ENCODE measurements around the gene EPS15.
"Not testable (repeated sequence)": the region's sequence is repeated elsewhere in the genome, so short reads cannot be mapped to it uniquely, and the experiment has no call there.

EPS15 gene

DNA sequence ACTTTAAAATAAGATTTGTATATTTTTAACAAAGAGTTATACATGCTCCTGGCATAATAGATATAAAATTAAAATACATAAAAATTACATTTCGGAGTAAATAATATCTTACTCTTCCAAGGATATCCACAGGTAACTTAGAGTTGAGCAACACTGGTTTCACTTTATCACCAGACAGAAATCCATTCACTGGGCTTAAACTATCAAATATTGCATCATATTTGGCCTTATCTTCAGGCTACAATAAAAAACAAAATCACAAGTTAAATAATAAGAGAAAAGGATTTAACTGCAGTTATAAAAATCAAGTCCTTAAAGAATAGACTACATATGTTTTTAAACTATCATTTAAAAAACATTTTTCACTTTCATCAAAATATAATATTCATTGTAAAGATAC is 55.5 kb downstream of the EPS15 start:
- no peak for DNase-seq

DNA sequence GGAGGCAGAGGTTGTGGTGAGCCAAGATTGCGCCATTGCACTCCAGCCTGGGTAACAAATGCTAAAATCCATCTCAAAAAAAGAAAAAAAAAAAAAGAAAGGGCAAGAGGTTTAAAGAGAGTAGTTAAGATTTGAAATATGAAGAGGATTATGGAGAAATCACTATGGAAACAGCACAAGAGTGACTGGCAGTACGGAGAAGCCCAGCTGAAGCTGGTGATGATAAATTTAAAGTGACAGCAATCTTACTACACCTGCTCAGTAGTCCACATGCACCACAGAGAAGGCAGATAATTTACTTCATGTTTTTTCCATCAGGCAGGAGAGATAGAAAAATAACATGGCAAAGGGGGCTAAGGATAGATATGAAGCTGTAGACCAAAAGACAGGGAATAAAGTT is 56.8 kb downstream of the EPS15 start:
- not testable (repeated sequence) for DNase-seq

GRCh38 chr1:51454554-51454953 is 64.5 kb downstream of the EPS15 start:
- DNase-seq = no peak

DNA sequence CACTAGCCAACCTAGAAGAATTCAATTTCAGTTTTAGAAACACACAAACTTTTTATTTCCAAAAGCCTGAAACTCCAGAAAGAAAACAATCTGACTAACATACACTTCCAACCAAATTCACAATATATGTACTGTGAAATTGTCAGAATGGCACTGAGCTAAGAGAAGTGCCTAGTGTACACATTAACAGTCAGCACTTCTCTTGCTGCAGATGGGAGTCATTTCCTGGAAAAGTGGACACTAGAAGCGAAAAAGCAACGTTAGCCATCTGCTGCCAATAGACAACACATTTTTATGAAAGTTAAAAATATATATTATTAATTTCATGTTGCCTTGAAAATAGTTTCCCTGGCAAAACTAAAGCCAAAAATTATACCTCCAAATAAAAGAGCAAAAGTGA is 66.1 kb downstream of the EPS15 start:
- DNase-seq = no peak

DNA sequence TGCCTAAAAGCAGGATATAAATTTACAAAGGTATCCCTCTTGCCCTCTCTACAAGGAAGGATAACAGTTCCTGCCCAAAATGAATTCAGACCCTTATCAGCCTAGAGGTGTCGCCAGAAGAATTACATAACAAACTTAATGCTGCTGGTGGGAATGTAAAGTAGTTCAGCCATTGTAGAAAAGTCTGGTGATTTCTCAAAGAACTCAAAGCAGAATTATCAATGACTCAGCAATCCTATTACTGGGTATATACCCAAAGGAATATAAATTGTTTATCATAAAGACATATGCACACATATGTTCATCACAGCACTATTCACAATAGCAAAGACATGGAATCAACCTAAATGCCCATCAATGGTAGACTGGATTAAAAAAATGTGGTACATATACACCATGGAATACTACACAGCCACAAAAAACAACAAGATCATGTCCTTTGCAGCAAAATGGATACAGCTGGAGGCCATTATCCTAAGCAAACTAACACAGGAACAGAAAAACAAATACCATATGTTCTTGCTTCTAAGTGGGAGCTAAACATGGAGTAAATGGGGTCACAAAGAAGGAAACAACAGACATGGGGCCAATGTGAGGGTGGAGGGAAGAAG is 70.1 kb downstream of the EPS15 start:
- DNase-seq = not testable (repeated sequence)

GRCh38 chr1:51445351-51446090 is 73.5 kb downstream of the EPS15 start:
- no peak for DNase-seq

DNA sequence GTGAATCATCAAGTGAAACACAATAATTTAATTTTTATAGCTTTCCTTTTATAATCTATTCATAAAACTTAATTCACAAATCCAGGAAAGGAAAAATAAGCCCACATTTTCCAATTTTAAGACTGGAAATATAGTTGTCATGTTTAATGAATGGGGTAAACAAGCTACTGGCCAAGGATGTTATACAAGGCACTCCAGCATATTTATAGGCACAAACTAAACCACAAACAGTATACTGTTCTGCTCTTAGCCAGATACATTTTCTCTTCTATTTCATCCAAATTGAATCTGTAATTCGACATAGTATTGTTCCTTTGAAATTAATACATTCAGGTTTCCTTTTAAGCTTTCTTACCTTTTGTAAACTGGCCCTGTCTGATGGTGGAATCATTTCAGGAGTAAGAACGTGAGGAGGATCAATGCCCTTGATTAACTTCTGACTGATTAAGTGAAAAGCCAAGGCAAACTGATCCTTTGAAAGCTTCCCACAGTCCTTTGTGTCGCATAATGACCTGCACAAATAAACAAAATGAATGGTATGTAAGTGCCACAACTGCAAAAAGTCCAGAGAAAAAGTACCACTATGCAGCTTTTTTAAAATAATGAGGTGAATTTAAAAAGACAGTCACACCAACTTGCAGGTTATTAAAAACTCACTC is 74.4 kb downstream of the EPS15 start:
- no peak for DNase-seq

- DNase-seq = no peak
Observed at GRCh38 chr1:51444096-51444495, 75.0 kb downstream of the EPS15 start.

GRCh38 chr1:51443555-51443954 is 75.5 kb downstream of the EPS15 start:
- no peak for DNase-seq

DNA sequence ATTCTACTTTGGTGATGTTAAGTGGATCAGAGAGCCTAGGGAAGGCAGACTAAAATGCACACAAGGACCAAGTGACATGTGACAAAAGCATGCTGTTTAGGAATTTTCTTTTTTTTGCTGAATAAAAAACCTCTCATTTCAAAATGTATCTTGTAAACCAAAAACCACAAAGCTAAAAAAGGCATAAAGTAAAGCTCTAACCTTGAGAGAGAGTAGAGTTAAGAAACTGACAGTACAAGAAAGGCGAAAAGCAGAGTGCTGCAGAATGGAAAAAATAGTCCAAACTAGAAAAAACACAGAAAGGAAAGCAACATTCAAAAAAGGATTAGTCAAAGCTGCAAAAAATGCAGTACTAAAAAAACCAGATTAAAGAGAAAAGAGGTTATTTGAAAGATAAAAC is 76.5 kb downstream of the EPS15 start:
- no peak for DNase-seq

GRCh38 chr1:51442198-51442597 is 76.9 kb downstream of the EPS15 start:
- no peak for DNase-seq

DNA sequence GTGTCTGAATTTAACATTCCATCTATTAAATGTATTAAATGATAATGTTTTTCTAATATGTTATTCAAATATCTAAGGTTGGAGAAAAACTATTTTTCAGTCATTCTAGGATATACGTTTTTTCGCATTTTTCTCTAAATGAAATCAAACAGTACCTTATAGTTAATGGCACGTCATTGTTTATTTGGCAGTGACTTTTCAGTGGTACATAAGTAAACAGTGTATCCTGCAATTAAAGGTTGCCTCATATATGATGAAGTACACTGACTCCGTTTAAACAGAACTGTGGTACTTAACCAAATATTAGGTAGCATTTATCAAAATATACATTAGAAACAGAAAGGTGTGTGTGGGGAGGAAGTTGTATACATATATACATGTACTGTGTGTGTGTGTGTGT is 79.2 kb downstream of the EPS15 start:
- DNase-seq = no peak

DNA sequence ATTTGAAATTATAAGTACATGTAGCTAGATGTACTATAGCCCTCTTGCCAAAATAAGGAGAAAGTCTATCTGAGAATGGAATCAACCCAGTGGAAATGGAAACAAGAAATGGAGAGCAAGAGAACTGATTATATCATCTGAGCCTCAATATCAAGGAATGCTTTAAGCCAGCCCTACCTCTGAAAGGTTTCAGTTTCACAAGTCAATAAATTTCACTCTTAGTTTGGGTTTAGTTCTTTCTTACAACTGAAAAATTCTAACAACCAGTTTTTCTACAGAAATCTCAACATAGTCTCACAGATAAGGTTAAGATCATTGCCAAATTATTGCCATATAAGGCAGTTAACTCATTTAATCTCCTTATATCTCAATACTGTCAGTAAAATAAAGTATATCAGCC is 80.0 kb downstream of the EPS15 start:
- DNase-seq = no peak

- not testable (repeated sequence) for DNase-seq
Observed at GRCh38 chr1:51437391-51437790, 81.7 kb downstream of the EPS15 start.

DNA sequence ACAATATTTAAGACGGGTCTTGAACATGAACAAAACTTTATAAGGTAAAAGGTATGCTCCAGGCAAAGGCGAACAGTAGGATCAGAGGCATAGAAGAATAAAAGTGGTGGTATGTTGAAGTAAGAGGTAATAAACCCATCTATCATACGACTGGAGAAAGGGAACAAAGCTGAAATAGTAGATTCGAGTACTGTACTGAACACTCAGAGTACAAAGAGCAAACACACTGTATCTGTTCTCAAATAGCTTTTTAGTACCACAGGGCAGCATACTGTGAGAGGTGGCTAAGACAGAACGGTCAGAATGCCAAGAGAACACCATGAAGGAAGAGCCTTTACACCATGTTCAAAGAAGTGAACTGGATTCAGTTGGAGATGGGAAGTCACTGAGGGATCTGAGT is 83.2 kb downstream of the EPS15 start:
- no peak for DNase-seq

DNA sequence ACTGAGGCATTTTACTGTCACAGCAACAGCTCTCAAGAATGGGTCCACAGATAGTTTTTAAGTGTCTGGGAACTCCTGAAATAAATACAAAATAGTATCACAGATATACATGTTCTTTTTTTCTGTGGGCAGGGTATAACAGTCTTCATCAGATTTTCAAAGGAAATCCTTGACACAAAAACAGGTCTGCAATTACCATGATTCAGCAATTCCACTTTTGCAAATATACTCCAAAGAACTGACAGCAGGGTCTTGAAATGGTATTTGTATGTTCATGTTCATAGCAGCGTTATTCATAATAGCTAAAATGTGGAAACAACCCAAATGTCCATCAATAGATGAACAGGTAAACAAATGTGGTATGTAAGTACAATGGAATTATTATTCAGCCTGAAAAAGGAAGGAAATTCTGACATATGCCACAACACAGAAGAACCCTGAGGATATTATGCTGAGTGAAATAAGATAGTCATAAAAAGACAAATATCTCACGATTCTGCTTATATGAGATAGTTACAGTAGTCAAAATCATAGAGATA is 85.0 kb downstream of the EPS15 start:
- no peak for DNase-seq

DNA sequence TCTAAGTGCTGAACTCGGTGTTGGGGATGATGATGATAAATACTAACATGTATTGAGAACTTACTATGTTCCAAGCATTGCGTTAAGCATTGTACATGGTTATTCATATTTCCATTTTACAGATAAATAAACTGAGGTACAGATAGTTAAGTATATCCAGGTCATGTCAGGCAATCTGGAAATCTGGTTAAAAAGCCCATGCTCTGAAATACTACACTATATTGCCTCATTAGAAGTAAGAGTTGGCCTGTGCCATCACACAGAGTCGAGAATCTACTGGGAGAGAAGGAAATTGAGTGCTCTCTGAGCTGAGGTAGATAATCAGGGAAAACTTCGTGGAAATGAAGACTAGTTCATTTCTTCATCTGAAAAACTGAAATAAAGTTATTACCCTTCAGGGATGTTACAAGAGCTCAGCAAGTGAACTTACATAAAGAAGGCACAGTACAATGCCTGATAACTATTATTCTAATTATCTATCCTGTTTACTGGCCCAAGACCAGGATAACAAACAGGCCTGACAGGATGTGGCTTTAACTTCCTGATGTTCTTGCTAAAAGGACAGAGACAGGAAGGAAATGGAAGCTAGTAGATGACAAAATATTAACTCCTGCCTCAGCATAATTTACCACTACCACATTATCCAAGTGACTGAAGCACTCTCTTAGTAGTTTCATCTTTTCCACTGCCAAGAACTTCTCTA is 85.6 kb downstream of the EPS15 start:
- no peak for DNase-seq

DNA sequence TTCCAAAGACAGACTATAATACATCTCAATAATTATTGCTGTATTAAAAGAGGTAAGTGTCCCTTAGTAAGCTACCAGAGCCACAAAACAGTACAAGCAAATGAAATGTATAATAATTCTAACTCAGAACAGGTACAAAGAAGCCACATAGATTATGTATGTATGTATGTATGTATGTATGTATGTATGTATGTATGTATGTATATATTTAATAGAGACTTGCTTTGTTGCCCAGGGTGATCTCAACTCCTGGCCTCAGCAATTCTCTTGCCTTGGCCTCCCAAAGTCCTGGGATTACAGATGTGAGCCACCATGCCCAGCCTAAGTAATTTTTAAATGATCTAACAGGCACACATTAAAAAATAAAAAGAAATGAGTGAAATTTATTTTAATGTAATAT is 86.9 kb downstream of the EPS15 start:
- no peak for DNase-seq

DNA sequence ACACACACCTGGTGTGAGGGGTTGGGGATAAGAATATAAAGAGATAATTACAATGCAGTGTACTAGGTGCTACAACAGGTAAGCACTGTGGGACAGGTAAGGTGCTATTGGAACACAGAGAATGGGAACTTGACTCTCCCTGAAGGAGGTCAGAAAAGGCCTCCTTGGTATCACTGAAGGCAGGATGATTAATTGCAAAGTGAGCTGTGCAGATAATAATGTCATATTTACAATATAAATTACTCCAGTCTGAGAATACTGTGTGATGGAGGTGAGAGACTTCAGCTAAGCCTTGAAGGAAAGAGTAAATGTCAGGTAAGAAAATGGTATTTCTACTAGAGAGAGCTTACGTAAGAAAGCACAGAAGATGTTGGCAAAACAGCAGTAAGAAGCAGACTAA is 91.6 kb downstream of the EPS15 start:
- DNase-seq = no peak

GRCh38 chr1:51425955-51426354 is 93.1 kb downstream of the EPS15 start:
- DNase-seq = no peak

GRCh38 chr1:51425273-51425672 is 93.8 kb downstream of the EPS15 start:
- no peak for DNase-seq

DNA sequence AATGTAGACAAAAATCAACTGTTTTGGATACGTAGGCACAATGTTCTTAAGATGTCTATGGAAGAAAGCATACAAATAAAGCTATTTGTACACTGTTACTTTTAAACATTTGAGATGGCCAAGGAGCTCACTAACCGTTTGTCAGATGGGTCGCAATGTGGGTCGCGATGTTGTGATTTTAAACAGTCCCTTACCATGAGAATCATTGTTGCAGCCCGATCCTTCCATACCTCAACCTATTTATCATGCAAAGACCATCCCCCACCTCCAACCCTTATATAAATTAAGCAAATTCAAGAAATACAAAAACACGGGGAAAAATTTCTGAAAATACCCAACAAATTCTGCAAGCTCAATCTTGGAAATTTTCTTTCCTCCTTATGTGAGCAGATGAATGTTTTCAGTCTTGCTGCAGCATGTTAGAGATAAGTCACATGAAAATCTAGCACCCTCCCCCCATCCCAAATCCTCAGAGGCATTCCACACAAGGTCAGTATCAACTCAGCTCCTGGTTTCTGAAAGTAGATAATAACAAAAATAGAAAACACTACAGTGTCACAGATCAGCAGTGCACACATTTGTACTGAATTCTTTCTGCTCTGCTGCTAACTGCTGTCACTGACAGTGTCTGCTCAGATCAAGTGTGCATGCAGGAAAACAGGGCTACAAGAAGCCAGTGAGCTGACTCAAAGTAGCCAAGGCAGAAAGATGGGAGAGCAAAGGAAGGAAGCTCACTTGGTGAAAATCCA is 95.8 kb downstream of the EPS15 start:
- no peak for DNase-seq

Data from CD4-positive, alpha-beta T cell treated with Interleukin-6 for 4 hours (primary cell).